Non-pigmented ciliary epithelial cell (primary cell): ENCODE measurements around the gene COPS9.

Experiments used
- DNase-seq: peaks from one replicate; pipeline ENCODE4 v3.0.0-alpha.2; 2010; ENCODE audit warnings: low read depth

The COPS9 gene

DNA sequence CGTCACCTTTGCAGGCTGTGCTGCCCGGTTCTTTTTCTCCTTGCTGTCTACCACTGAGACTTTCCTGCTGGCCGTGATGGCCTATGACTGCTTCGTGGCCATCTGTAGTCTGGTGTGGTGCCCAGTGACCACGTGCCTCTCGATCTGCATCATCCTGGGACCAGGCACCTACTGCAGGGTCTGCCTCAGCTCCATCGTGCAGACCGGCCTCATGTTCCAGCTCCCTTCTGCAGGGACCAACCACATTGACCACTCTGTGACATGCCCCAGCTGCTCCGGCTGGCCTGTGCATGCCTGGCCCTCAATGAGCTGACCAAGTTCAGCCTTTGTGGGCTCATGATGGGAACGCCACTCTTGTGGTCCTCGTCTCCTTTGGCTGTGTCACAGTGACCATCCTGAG is 26.7 kb downstream of the COPS9 start:
- DNase-seq: no peak

DNA sequence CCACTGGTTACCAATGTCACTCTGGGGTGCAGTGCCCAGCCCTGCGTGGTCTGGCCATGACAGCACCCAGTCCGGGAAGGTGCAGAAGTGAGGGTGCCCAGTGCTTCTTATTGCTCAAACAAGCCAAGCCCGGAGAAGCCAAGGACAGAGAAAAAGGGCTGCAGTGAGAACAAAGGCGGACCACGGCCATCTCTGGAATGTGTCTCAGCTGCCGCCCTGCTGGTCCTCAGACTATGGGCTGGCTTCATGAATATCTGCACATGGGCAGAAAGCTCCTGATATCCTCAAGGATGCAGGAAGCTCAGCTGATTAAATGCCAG is 28.7 kb downstream of the COPS9 start:
- no peak for DNase-seq

DNA sequence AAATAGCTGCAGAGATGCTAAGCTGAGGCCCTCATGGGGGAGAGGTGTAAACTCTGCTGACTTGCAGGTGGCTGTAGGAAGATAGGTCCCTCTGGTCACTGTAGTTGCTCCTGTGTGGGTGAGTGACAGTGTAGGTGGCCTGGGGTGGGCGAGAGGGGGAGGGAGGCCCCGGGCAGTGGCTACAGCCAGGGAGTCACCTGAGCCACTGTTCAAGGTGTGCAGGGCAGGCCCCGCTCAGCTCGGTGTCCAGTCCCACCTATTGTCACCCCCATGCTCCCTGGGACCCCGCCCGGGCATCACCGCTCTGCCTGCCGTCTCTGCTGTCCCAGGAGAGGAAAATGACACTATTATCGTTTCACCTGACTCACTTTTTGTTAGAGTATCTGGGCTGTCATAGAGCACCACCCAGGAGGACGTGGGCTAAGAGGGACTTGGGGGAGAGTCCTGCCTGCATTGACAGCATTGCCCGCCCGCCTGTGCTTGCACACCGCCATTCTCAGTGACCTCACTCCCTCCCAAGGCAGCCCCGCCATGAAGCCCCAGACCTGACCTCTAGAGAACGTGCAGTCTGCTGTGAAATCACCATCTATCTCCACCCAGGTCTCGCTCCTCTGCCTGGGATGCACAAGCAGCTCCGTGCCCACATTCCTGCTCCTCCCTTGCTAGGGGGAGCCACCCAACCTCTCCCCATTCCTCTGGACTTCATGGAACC is 29.2 kb downstream of the COPS9 start:
- no peak for DNase-seq

DNA sequence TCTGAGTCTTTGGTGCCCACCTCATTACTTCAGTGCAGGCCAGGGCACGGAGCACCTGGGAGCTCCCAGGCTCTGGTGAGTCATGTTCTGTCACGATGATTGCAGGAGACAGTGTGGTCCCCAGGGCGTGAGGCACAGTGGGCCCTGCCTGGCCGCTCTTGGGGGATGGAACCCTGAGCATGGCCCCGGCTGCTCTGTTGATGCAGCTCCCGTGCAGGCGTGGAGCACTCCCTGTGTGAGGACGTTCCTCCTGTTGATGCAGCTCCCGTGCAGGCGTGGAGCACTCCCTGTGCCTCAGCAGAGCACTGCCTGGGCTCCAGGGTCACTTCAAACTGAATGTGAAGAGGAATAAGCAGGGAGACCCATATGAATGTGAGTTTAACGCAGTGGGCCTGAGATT is 30.1 kb downstream of the COPS9 start:
- no peak for DNase-seq

DNA sequence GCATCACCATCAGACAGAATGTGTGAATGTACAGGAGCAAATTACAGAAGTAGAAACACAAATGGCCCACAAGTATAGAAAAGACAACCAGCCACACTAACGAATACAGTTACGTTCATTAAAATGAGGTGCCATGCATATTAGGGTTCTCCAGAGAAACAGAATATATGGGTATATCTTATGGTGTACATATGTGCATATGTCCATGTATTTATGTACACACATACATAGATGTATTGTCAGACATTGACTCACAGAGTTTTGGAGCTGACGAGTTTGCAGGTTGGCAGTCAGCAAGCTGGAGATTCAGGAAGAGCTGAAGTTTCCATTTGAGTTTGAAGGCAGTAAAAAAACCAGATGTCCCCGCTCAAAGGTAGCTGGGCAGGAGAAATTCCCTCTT is 33.0 kb downstream of the COPS9 start:
- no peak for DNase-seq

DNA sequence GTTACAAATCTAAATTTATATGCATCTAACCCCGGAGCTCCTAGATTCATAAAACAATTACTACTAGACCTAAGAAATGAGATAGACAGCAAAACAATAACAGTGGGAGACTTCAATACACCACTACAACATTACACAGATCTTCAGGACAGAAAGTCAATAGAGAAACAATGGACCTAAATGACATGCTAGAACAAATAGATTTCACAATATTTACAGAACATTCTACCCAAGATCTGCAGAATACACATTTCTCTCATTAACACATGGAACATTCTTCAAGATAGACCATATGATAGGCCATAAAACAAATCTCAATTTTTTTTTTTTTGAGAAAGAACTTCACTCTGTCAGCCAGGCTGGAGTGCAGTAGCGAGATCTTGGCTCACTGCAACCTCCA is 37.8 kb downstream of the COPS9 start:
- no peak for DNase-seq

DNA sequence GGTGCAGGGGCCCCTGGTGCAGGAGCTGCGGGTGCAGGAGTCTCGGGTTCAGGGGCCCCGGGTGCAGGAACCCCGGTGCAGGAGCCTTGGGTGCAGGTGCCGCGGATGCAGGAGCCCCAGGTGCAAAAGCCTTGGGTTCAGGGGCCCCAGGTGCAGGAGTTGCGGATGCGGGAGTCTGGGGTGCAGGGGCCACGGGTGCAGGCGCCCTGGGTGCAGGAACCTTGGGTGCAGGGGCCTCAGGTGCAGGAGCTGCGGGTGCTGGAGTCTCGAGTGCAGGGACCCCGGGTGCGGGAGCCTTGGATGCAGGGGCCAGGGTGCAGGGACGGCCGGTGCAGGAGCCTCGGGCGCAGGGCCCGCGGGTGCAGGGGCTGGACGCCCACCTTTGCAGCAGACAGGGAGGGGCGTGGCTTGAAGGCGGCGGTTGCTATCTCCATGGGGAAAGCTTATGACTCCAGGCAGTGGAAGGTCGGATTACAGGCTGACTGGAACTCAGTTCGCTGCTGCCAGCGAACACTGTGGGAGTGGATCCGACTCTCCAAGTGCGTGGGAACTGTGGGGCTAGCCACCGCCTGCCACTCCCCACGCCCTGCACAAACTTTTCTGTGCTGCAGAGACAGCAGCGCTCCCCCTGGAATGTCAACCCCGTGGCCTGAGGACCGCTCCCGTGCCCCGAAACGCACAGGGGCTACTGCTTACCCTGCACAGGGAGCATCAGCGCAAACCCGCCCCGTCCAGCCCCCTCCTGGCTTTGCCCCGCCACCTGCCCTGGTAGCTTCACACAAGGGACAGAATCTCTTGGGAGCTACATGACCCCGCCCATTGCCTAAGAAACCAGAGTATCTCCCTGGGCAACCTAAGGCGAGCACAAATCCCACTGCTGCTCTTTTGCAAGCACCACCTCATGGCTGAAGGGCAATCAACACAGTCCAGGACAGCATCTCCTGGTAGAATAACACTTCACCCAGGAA is 40.3 kb downstream of the COPS9 start:
- DNase-seq: no peak

DNA sequence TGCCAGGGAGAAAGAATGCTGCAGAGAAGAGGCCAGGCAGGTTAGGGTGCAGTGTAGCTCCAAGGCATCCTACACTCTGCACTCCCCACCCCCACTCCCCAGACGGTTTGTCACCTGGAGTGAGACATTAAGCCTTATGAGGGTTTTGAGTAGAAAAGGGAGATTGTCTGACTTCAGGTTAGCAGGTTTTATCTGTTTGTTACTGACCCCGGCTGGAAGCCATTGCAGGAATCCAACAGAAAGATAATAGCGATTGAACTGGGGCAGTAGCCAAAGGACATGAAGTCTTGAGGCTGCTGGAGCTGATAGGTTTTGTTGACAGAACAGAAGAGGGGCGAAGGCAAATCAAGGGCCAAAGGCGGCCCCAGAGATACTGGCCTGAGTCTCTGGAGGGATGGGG is 46.8 kb downstream of the COPS9 start:
- DNase-seq: no peak

DNA sequence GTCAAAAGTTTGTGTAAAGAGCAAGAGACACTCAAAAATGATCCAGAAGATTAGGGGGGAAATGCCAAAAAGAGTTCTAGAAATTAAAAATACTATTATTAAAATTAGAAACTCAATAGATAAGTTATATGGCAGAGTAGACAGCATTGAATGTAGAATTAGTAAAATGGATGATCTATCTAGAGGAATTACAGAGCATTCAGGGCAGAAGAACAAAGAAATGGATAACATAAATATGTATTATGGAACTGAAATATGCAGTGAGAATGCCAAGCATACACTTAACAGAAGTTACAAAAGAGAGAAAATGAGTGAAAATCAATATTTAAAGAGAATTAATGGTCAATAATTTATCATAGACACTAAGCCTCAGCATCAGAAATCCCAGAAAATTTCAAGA is 49.5 kb downstream of the COPS9 start:
- no peak for DNase-seq
